Activated T-helper 9 cell treated with anti-CD3 and anti-CD28 coated beads, Interleukin-2, amount 50 U/mL, for 16 hours (primary cell): ENCODE measurements around the gene HABP2.

Experiments used
- DNase-seq: peaks from one replicate; pipeline ENCODE4 v3.0.0-alpha.2; 2020; ENCODE audit warnings: low read depth

The HABP2 gene

DNA sequence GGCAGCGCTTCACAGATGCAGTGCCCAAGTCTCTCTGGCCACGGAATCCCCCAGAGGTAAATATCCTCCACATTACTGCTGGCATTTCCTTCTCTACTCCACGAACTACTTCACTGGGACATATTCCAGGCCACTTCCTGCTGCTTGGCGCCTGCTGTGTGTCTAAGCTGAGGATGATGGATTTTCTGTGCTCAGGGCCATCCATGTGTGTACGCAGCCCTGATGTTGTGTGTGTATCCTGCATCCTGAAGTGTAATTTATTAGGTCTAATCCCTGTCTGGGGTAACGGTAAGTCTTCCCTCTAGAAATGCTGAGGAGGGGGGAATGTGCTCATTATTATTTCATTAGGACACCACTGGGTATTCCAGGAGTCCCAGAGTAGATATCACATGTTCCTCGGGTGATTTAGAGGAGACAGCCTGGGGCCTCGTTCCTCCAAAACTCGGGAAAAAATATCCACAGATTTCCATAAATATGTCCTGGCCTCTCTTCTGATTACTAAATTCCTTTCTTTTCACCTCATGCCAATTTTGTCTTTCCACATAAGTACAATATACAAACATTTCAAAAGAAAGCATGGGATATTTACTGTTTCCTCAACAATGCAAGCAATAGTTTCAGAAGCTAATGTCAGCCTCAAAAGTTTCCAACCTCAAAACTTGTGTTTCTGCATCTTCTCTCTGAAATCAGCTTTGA is 25.5 kb upstream of the HABP2 start:
- no peak for DNase-seq

DNA sequence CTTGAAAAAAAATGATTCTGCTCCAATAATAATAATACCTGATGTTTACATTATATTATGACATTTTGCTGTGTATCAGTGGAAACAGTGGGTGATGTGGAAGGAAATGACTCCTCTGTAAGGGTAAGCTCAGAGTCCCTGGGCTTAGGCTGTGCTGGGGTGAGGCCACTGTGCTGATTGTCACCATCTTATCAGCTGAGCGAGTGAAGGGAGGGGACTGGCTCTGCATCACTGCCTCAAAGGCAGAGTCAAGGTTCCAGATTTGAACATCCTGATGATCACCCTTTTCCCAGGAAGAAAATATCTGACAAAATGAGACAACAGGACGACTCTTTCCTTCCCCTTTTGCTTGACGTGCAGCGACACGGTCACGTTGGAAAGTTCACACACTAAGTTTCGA is 24.0 kb upstream of the HABP2 start:
- DNase-seq: no peak

DNA sequence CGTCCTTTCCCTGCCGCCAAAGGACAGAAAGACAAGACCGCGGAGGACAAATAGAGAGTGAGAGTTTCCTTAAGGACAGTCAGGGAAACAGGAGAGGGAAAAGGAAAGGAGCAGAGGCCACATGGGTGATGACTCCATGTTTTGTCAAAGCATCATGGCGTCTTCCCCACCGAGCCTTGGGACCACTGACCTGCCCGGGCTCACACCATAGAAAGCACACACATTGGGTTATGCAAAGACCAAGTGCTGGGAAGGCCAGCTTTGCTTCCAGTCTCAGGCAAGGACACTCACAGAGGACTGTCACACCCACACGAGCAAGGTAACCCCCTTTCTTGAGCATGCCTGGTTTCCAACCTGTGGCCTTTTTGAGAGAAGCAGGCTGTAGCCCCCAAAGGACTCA is 23.3 kb upstream of the HABP2 start:
- DNase-seq: no peak

DNA sequence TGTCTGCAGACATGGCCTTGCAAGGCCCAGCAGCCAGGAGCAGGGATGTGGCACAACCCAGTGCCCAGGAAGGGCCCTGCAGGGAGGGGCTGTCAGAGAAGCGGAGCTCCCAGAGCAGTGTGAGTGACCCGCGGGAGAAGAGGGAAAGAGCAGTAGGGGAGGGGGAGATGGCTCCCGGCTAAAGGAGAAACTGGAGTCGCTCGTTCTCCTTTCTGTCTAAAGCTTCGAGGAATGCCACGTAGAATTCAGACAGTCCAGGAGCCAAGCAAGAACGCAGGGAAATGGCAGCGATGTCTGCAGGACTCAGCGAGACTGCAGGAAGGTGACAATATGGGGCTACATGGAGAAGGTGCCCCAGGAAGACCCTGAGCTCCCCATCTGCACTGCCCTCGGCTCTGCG is 22.4 kb upstream of the HABP2 start:
- no peak for DNase-seq

DNA sequence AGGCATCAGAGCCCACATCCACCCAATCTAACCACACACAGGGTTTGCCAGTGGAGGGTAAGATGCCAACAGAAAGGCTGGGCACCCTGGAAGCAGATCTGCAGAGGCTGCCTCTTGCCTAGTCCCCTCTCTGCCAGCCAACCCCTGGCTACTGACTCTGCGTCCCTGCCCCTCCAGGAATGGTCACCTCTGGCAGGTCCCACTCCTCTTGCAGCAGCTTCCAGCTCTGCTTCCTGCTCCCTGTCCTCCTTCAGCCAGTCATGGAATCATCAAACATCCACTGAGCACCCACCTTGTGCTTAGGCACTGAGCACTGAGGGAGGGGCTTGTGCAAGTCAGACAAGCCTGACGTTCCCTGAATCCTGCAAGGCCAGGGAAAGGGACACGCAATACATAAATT is 20.1 kb upstream of the HABP2 start:
- DNase-seq: no peak

DNA sequence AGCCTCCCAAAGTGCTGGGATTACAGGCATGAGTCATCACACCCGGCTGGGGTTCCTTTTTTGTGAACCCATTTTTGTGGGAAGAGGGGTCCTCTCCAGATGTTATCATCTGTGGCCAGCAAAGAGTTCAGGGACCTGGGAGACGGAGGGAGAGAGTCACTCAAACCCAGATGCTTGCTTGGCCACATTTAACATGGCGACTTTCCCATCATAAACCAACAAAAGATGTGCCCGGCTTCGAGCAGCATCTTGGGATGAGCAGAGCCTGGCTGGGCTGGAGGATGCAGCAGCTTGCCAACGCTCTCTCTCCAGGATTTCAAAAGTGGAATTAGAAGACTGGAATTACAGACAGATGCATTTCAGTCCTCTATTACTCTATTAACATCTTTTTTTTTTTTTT is 19.1 kb upstream of the HABP2 start:
- DNase-seq: no peak

DNA sequence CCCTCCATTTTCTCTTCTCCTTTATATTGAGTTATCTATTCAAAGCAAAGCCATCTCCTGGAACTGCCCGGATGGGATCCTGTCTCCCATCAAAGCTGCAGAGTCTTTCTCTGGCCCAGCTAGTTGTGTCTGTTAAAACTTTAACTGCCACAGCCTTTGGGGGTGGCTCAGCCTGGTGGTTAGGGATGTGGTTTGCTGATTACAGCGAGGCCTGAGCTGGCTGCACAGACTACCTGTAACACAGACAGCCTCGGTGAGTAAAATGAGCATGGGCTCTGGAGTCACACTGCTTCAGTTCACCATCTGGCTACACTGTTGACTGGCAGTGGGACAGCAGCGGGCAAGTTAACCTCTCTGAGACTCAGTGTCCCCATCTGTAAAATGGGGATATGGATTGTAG is 18.4 kb upstream of the HABP2 start:
- no peak for DNase-seq

DNA sequence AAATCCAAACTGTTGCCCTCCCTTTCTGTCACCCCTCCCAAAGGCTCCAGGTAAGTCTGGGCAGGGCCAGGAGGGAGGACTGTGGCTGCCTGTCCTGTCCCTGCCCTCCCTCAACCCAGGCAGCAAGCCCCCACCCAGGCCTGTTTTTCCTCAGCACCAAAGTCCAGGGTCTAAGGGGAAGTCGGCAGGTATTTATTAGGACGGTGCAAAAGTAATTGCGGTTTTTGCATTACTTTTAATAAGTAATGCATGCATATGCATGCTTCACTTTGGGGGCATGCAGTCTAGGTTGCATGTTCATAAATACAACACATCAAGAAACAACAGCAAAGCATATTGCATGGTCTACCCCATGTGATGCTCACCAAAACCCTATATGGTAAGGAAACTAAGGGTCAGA is 15.2 kb upstream of the HABP2 start:
- DNase-seq: no peak

DNA sequence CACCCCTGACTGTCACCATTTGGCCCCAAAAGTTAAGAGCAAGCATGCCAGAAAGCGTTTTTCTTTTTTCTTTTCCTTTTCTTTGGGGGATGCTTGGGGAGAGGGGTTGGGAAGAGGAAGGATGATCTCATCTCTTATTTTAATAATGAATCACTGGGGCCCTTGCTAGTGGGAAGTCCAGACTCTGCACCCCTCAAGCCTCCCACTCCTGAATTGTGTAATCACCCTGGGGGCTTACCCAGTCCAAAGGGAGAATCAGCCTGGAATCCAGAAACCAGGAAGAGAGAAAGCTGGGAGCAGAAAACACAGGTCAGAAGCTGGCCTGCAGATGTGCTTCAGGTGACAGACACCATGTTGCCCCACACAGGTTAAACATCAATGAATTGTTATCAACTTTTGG is 14.7 kb upstream of the HABP2 start:
- no peak for DNase-seq

DNA sequence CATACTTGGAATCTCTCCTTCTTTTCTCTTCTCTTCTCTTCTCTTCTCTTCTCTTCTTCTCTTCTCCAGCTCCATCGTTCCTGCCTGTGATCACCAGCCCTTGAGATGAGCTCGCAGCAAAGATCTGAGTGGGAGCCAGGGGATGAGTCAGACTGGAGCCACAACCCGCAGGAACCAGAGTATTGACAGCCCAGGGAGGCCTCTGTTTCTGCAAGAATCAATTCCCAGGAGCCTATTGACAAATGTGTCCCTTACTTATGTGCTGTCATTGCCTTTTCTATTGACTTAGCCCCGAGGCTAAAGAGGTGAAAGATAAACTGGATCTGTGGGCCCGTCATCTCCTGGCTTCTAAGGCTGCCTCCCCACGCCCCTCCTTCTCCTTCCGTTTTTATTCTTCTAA is 13.1 kb upstream of the HABP2 start:
- DNase-seq: no peak

DNA sequence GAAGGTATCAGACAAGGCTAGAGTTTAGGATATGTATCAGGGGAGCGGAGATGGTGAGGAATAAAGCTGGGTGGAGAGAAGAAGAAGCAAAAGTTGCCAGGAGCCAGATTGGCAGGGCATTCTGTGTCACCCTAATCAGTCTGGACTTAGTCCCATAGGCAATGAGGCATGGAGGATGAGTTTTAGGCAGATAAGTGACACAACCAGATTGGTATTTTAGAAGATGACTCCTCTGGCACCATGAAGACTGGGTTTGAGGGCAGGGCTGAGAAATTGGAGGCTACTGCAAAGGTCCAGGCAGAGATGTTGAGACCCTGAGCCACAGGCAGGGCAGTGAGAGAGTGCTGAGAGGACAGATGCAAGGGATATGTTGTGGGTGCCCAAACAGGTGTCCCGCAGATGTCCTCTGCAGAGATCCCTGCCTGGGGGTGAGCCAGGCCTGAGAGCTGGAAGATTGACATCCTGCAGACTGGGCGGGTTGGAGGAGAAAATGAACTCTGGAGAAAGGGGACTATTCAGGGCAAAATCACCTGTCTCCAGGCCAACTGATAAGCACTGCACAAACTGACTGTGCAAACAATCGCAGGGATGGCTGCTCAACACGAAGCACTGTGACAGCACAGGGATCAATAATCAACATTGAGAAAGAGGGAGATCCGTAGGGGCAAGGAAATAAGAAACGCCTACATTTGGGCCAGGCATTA is 11.9 kb upstream of the HABP2 start:
- DNase-seq: no peak

DNA sequence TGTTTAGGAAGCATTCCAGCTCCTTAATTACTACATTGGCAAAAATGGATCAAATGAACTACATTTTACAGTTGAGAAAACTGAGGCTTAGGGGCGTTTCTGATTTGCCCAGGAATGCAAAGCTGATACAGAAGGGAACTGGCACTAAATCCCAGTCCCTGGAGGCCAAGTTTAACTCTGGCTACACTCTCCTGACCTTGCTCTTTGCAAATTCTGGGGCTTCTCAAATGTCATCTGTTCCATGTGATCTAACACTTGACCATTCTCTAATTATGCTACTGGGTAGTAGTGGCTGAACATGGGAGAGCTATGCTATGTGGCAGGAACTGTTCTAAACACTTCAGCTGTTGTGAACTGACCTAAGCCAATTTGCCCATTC is 11.3 kb upstream of the HABP2 start:
- no peak for DNase-seq

DNA sequence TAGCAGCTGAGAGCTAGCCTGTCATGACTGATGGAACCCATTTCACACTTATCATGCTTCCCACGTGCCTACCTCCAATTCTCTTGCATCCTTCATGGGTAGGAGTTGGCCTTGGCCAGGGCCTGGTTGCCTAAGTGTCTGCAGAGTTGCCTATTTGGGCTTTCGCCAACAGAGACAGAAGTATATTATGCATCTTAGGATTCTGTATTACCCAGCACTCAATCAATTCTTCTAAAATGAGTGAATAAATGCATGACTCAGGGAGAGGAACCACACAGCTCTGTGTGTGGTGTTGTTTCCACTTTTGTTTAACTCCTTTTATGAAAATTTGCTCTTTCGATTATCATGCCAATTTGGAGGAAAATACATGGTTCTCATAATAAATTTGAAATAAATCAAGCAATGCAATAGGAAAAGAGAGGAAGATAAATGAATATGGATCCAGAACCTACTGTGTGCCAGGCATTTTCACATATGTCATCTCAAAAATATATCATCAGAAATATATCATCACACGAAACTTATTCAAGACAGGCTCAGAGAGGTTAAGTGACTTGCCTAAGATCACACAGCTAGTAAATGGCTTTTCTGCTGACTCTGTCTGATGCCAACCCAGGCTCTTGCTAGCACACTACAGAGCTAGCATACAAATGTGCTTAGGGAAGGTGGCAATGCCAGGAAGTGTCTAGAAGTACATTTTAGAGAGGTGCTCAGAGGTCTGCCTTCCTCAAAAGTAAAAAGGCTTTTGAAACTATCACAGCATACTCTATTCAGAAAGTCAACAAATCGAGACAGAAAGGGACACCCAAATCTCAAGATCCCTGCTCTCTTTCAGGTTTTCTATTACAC is 9.5 kb upstream of the HABP2 start:
- no peak for DNase-seq

DNA sequence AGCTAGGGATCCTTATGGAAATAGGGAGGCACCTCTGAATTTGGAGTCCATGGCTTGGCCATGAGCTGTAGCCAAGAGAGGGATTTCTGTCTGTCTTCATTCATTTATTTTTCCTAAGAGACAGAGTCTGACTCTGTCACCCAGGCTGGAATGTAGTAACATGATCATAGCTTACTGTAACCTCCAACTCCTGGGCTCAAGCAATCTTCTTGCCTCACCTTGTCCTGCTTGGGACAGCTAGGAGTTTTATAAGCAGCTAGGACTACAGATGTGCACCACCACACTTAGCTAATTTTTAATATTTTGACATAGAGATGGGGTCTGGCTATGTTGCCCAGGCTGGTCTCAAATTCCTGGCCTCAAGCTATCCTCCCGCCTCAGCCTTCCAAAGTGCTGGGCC is 8.5 kb upstream of the HABP2 start:
- DNase-seq: no peak

DNA sequence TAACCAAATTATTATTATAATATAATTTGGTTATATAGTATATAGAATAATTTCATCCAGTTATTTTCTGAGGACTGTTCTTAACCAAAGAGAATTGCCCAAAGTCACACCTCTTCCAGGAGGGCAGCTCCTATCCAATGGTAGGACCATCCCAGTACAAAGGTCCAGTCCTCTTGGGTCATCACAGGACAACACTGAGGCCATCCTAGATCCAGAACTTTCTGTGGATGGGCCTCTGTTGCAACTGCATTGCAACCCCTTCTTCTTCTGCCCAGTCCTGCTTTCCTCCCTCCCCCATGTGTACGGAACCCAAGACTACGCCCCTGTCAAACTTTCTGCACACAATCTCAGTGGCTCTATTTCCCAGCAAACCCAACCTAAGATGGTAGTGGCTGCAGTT is 5.4 kb upstream of the HABP2 start:
- DNase-seq: no peak

DNA sequence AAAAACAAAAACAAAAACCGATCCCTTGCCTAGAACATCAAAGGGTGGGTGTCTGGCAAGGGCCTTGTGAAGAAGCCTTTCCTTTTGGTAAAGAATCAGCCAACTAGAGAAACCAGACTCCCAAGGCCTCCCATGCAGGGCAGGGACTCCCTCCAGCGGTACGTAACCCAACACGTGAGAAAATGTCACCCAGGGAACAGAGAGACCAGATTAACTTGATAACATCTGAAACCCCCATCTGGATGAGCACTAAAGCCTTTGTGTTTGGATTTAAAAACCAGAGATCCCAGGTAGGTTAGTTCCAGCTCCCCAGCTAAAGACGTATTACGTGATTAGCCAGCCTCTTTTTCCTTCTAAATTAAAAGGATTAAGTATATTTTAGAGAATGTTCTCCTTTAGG is 3.0 kb upstream of the HABP2 start:
- no peak for DNase-seq

DNA sequence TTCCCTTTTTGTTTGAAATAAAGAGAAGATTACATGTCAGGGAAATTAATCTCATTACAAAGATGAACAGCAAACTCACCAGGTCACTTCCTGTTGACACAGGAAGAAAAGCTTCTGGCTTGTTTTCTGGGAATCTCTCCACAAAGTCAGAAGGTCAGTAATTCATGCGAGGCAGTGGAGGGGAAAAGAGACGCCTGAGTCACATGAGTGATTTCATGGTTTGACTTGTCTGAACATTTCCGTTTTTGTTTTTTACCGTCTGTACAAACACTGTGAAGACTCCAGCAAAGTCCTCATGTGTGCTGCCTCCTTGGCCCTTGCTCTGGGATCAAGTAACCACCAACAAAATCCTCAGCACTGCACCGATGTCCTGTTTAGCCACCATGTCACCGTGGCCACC is 2.5 kb upstream of the HABP2 start:
- DNase-seq: no peak

DNA sequence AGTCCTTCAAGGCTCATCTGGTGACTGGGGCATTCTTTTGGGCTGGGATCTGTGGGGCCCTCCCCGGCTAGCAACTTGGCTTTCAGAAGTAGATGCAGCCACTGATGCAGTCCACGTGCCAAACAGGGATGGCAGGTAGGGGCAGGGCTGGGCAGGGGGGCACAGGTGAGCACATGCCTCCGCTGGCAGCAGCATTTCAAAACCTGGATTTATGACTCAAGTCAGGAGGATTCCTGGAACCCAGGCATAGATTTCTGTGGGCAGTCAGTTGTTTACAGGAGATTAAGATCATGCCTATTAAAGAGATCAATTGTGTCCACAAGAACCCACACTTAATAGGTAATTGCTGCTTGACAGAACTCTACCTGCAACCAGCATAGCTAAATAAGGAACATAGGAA is 839 bp upstream of the HABP2 start:
- no peak for DNase-seq

DNA sequence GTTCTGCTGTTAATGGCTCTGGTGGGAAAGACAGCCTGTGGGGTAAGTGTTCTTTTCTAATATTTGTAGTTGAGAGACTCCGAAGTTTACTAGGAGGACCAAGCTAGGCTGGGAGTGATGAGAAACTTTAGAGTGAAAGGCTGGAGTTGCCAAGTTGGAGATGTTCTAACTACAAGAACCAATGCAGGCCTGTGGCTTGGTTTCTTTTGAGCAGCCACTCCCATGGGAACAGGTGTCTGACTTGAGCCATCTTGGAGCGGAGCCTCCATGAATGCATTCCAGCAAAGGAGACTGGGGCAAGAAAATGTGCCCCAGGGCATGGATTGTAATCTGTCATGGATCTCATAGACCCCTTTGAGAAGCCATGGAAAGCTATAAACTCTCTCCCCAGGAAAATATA is 296 bp downstream of the HABP2 start:
- DNase-seq: no peak

DNA sequence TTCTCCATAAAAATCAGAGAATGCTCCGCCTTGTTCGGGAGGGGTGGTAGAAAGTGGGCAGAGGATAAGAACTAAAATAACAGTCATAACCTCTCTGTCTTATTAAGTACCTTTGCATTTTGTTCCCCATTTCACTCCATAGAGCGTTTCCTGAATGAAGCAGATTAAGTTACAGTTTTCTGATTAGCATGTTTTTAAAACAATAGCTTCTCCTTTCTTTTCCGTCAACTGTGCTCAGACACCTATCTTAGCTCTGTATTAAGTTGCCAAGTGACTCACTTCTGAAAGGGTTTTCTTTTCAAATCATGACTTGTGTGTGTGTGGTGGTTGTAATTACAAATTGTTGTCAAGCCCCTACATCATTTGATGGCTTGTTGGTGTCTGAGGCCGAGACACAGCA is 1.4 kb downstream of the HABP2 start:
- no peak for DNase-seq

DNA sequence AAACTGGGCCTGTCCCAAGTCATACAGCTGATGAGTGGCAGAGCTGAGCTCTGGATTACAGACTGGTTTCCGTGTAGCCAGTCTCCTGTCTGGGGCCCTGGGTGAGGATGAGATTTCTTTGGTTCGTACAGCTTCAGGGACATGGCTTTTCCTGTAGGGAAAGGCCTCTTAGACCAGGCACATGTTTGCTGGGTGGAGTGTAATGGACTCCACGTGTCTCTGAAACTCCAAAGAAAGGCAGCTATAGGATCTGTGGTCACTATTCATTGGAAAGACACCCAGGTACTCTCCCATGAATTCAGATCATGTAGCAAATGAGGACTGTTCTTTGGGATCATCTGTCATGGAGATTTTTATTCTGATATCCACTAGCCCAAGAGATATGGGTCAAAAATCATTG is 2.4 kb downstream of the HABP2 start:
- DNase-seq: no peak

DNA sequence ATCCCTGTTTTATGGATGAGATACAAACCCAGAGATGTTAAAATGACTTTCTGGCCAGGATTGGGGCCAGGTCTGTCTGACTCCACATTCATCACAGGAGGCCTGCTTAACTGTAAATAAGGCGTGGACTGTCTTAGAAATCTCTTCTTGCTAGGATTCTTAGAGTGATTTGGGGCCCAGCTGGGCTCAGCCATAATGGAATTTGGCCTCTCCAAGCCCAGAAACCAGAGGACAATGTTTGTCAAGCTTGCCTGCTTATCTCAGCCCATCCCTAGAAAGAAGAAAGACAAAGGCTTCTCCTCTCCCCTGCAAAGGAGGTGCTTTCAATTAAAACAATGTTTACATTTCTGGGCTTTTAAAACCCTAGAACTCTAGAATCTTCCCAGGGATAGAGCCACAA is 2.9 kb downstream of the HABP2 start:
- no peak for DNase-seq

DNA sequence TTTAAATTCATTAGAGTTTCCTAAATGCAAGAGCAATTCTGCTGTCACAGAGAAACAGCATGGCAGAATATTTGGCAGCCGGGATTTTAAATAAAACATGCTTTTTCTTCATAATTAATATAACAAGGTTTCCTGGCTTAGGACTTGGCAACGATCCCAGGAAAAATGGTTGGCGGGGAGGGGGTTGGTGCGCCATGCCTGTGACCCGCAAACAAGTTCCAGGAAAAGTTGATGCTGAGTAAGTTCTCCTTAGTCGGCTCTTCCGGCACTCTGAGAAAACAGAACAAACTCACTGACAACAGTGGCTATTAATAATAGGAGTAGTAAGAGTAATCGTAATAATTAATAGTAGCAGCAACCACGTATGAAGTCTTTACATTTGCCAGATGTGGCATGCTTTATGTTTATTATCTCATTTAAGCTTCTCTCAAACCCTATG is 4.6 kb downstream of the HABP2 start:
- DNase-seq: no peak
